ENCODE data around the gene SUGP1.
"Not testable (repeated sequence)": the region's sequence is repeated elsewhere in the genome, so short reads cannot be mapped to it uniquely, and the experiment has no call there.

SUGP1 gene, protein sequence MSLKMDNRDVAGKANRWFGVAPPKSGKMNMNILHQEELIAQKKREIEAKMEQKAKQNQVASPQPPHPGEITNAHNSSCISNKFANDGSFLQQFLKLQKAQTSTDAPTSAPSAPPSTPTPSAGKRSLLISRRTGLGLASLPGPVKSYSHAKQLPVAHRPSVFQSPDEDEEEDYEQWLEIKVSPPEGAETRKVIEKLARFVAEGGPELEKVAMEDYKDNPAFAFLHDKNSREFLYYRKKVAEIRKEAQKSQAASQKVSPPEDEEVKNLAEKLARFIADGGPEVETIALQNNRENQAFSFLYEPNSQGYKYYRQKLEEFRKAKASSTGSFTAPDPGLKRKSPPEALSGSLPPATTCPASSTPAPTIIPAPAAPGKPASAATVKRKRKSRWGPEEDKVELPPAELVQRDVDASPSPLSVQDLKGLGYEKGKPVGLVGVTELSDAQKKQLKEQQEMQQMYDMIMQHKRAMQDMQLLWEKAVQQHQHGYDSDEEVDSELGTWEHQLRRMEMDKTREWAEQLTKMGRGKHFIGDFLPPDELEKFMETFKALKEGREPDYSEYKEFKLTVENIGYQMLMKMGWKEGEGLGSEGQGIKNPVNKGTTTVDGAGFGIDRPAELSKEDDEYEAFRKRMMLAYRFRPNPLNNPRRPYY

DNA sequence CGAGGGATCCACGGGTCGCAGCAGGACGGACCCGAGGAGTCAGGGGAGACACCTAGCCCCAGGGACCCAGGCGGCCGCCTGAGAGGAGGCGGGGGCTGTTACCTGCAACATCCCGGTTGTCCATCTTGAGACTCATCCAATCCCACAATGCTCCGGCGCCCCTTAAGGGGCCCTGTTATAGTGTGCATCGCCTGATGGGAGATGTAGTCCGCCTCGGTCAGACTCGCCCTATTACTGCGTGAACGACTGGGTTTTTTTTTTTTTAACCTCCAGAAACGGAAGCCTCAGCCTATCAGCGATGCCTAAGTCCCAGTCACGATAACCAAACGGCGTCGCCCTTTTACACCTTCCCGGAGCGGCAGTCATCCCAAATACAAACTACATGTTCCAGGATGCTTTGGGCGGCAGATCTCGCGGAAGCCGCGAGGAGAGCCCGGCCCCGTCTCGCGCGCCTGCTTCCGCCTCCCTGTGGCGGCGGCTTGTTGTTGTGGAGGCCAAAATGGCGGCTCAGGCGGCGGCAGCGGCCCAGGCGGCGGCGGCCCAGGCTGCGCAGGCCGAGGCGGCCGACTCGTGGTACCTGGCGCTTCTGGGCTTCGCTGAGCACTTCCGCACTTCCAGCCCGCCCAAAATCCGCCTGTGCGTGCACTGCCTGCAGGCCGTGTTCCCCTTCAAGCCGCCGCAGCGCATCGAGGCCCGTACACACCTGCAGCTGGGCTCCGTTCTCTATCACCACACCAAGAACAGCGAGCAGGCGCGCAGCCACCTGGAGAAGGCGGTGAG, at the start of gene SUGP1, which contains the start of gene MAU2:
SUGP1 (minus strand) TSS at position 149 of the 780 bp plus-strand sequence; CDS start at position 136, 13 bp downstream.
MAU2 (plus strand) TSS at position 469 of the 780 bp plus-strand sequence; CDS start at position 500, 31 bp downstream.
- peak; percentile 97 for DNase-seq

DNA sequence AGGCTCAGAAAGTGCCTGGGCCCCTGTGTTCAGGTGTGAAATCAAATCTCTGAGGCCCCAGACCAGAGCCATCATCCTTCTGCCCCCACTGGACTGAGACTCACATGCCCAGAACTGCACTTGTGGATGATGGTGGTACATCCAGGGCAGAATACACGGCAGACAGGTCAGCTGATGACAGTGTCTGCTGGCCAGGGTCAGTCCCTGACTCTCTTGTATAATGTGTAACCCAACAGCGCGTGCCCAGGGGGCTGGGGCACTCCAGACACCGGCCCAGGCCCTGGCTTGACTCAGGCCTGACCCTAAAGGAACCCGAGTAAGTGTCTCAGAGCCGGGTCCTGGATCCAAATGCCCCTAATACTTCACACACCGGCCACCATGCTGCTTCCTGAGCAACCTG, 47.8 kb upstream of the SUGP1 start:
- no peak for DNase-seq

DNA sequence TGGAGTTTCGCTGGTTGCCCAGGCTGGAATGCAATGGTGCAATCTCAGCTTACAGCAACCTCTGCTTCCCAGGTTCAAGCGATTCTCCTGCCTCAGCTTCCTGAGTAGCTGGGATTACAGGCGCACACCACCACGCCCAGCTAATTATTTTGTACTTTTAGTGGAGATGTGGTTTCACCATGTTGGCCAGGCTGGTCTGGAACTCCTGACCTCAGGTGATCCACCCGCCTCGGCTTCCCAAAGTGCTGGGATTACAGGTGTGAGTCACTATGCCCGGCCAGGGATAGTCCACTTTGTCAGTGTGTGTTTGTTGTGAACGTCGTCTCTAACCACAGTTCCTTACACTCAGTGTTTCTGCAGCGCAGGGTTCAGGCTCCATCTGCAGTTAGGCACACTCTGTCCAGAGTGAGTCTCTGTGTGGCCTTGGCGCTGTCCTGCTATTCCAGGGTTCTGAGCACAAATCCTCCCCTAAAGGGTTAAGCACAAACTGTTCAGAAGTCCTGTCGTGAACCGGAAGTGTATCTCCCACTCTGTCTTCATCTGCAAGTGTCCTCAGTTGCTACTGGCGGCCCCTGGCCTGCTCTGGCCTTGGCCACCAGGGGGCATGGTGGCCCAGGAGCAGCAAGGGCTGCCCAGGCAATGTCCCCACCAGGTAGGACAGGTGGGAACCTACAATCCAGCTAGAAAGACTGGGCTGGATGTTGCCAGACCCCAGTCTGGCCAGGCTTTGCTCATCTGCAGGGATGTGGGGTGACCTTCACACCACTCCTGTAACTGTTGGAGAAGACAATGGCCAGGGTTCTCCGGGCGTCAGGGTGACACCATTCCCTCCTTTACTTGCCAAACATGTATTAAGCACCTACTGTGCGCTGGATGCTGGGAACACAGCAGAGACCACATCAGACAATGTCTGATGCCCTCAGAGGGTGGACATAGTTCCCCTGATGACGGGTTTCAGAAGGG, 46.4 kb upstream of the SUGP1 start:
- peak; percentile 89 for DNase-seq

DNA sequence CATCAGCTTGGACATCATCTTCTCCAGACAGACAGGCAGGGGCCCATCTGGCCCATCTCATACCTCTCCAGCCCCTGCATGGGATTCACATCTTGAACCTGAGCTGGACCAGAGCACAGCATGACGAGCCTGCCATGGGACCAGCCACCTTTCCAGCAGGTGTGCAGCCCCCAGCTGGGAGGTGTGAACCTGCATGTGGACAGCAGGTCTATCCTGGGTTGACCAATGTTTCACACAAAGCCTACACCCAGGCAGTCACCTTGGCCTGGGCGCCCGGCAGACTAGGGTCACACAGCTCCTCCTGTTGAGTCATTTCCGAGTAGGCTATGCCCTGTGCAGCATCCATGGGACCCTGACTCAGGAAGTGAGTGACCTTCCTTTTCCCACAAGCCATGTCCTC, 41.8 kb upstream of the SUGP1 start:
- no peak for DNase-seq

DNA sequence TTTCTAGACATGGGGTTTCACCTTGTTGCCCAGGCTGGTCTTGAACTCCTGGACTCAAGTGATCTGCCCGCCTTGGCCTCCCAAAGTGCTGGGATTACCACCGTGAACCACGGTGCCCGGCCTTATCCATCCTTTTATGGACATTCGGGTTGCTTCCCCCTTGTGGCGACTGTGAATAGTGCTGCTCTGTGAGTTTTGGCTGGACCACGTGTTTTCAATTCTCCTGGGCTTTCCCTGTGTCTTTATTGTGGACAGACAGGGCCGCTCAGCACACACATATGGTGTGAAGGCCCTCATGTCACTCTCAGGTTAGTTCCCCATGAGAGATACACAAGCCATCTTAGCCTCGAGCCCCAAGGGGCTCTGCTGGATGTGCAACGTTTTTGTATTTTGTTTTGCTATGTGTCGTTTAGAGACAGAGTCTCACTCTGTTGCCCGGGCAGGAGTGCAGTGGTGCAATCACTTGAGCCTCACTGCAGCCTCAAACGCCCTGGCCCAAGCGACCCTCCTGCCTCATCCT, 40.8 kb upstream of the SUGP1 start:
- DNase-seq, result peak; percentile 91

DNA sequence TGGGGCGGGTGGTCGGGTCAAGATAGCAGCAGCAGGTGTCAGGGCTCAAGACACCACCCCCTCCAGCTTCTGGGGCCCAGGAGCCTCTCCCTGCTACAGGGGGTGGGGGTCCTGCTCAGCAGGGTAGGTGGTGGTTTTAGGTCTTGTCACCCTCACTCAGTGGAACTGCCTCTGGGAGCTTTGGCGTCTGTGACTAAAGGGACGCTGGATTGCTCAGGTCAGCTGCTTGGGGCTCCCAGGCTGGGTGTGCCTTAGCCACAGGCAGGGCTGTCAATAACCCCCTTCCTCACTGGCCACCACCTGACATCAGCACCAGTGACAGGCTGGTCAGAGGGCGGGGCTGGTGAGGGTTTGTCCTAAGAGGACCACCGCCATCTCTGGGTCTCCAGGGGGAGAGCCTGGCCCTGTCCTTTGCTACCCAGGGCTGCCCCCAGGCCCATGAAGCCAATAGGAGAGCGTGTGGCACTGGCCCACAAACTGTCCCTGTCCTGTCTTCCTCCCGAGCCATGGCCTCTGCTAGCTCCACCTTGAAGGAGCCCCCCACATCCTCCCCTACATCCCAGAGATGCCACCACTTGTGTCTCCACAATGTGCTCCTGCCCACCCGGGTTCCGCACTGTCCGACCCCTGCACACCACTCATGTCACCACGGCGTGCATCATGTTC, 36.7 kb upstream of the SUGP1 start:
- DNase-seq, result no peak

DNA sequence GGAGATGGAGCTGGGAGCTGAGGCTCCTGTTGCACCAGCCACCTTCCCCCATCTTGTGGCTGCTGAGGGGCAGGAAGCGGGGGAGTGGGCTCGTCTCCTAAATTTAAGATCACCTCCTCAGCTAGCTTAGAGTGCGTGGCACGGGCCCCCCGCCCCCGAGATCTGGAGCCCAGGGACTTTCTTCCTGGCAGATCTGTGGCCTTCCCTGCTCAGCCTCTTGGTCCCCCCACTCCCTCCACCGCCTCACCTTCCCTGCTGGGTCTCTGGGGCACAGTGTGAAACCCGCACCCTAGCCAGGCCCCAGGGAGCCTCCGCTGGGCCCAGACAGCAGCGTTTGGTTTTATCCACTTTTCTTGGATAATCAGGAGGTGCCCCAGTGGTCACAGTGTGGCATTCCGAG, 36.2 kb upstream of the SUGP1 start:
- DNase-seq, result no peak

DNA sequence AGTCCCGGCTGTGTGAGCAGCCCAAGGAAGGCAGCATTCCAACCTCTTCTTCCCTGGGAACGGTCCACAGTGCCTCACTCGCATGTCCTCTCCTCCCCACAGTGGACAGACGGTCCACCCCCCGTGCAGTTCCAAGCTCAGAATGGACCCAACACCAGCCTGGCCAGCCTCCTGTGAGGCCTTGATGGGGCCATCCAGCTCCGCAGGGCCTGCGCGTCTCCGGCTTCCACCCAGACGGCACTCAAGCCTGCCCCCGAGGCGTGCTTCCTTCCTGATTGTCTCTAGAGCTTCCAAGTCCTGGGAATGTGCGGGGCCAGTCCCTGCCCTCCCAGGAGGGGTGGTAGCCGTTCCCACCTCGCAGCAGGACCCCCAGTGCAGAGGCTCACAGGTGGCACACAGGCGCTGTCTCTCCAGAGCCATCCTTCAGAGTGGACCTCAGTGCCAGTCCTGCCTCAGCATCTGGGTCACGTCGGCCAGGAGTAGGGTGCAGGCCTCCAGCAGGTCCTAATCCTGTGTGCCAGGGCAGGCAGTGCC, 35.4 kb upstream of the SUGP1 start:
- DNase-seq, result no peak

DNA sequence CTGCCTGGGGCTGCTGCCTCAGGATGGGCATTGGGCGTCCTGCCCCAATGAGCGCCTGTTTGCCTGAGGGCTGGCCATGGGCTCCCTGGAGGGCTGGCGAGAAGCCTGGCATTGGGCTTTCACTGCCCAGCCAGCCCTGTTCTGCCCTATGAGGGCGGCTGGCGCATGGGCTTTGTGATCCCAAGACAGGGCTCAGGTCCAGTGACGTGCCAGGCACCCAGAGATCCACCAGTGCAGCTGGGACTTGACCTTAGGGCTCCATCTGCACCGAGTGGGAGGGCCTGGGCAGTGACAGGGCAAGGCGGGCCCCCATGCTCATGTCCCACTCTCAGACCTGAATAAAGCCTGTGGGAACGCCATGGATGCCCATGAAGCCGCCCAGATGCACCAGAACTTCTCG, 34.6 kb upstream of the SUGP1 start:
- DNase-seq, result no peak

DNA sequence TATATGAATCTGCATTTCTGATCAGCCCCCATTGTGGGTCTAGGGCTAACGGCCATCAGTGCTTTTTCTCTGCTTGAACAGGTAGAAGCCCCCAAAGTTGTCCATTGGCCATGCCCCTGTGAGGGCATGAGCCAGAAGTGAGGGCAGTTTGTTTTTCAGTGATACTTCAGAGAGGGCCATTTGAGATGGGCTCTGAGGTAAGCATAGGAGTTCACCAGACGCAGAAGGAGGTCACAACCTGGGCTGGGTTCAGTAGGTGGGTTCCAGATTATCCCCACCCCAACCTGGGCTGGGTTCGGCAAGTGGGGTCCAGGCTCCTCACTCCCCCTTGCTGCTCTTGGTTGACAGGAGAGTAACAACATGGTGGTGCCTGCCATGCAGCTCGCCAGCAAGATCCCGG, 33.7 kb upstream of the SUGP1 start:
- no peak for DNase-seq

DNA sequence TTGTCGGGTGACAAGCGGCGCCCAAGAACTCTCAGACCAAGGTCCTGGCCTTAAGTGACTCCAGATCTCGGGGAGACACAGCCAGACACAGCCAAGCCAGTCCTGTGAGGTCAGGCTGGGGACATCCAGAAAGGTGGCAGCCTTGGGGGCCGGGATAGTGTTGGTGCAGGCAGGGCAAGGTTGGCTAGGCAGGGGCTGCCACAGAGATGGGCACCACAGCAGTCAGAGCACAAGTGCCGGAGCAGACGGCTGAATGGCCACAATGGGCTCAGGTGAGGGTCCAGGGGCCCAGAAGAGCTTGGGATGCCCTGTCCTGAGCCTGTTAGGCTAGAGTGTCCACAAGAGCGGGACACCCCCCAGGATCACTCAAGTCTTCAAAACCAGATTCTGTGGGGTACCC, 32.5 kb upstream of the SUGP1 start:
- DNase-seq, result no peak

DNA sequence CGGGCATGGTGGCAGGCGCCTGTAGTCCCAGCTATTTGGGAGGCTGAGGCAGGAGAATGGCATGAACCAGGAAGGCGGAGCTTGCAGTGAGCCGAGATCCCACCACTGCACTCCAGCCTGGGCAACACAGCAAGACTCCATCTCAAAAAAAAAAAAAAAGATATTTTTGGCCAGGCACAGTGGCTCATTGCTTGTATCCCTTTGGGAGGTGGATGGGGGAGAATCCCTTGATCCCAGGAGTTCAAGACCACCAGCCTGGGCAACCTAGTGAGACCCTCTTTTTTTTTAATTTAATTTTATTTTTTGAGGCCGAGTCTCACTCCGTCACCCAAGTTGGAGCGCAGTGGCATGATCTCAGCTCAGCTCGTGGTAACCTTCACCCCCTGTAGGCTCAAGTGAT, 30.4 kb upstream of the SUGP1 start:
- not testable (repeated sequence) for DNase-seq

DNA sequence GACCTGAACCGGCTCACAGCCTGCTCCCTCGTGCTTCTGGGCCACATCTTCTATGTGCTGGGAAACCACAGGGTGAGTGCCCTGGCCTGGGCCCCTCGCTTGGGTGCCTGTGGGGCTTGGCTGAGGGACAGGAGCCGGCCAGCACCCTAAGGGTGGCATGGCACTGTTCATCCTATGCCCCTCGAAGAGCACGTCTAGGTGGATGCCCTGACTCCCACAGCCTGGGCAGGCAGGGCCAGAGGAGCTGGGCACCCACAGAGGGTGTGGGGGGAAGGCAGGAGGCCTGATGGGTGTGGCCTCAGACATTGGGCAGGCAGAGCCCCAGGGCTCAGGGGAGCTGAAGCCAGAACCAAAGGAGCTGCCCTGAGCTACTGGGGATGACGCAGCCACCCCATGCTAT, 29.1 kb upstream of the SUGP1 start:
- DNase-seq, result no peak

DNA sequence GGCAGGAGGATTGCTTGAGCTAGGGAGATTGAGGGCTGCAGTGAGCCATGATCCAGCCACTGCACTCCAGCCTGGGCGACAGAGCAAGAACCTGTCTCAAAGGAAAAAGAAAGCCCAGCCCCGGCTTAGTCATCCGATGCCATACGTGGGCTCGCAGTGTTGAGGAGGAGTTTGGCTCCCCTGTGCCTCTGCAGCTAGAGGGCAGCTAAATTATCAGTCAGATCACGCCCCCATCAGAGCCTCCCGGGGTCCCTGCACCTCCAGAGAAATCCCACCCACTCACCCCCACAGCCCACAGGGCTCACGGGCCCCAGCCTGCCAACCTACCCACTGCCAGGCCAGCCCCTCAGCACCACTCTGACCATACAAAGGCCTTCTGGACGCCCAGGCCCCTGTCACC, 28.0 kb upstream of the SUGP1 start:
- DNase-seq, result no peak

DNA sequence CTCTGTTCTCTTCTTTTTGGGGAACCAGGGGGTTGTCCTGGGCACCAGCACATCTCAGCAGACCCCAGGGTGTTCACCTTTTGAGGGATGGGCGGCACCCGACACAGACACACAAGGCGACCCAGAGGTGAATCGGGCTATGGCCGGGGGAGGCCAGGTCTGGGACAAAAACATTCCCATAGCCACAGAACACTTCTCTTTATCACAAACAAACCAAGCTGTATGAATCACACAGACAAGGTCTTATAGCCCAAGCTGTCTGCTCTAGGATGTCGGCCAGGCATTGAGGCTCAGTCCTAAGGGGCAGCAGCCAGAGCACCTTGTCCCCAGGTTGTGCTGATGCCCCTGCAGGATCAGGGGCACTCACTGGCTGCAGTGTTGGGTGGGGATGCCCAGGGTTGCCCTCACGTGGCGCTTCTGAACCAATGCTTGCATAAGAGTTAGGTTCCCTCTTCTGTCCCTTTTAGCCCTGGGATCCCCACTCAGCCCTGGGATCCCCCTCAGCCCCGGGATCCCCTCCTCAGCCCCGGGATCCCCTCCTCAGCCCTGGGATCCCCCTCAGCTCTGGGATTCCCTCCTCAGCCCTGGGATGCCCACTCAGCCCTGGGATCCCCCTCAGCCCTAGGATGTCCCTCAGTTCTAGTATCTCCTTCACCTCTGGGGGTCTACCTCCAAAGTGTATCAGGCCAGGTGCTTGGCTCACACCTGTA, 27.2 kb upstream of the SUGP1 start:
- no peak for DNase-seq

DNA sequence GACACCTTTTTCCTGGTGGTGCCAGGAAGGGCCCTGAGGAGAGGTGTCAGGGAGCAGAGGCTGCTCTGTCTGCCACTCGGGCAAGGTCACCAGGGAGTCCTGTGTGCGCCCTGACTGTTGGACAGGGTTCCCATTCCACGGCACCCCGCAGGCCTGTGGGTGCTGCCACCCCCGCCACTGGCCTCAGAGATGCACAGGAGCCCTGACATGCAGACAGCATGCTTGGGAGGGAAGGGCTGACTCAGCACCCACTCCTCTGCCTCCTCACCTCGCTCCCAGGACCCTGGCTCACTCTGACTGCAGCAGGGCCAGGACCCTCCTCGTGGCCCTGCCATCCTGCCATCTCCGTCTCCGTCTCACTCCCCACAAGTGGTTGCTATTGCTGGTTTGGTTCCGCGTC, 25.7 kb upstream of the SUGP1 start:
- no peak for DNase-seq

DNA sequence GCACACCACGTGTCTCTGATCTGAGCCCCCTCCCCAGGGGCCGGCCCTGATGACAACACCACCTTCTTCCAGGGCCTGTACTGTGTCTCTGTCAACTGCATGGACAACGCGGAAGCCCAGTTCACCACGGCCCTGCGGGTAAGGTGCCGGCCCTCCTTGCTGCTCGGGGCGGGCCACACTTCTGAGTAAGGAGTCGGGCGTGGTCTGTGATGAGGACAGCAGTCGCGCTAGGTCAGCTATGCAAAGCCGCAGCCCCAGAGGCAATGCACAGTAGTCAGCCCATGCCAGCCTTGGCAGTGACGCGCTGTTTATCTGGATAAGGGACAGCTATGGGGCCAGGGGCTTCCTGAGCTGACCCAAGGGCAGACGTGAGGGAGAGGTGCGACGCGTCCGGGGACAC, 24.9 kb upstream of the SUGP1 start:
- DNase-seq, result peak; percentile 9

DNA sequence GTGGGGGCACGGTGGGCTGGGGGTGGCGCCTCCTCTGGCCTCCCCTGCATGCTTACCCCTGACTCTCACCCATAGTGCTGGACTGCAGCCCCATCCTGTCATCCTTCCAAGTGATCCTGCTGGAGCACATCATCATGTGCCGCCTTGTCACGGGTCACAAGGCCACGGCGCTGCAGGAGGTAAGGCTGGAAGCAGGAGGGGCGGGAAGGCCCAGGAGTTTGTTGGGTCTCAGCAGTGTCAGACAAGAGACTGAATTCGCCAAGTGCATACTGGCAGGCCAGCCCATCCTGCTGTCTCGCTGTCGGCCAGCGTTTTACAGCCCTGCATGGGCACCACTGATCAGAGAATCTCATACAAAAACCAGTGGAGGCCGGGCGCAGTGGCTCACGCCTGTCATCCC, 23.5 kb upstream of the SUGP1 start:
- DNase-seq, result no peak

DNA sequence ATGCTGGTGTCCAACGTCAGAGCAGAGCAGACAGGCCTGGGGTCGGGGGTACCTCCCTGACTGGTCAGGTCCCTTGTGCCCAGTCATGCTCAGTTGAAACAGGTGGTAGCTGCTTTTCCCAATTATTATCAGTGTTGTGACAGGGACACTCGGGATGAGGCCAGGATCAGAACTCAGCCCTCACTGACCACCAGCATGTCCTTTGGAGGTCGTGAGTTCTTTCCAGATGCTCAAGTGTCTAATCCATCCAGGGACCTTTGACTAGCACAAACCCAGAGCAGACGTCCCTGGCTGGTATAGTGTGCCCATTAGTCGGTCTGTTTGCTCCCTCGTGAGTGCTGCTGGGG, 22.7 kb upstream of the SUGP1 start:
- no peak for DNase-seq

DNA sequence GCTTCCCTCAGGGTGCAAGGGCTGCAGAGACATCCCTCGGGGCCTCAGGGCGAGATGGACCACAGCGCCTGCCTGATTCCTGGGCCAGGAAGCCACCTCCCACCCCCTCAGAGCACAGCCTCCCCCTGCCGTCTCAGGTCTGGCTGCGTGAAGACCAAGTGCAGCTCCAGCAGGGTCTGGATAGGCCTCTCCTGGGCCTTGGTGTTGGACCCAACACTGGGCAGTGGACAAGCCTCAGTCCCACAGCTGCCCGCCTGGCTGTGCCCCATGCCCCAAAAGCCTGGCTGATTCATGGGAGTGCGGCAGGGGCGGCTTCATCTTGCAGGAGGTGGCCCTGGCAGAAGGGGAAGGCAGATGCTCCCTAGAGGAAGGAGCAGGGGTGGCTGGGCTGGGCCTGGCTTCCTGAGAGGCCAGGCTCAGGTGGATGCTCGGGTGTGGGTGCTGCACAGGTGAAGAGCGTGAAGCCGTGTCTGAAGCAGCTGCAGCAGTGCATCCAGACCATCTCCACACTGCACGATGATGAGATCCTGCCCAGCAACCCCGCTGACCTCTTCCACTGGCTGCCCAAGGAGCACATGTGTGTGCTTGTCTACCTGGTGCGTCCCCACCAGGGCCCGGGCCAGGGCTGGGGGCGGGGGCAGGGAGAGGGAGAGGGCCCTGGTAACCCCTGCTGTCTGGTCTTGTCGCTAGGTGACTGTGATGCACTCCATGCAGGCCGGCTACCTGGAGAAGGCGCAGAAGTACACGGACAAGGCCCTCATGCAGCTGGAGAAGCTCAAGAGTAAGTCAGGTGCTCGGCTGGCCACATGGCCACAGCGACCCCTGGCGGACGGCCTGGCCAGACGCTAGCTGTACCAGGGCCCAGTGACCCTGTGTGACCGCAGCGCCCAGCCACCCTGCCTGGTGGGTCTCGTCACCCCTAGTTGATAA, 22.0 kb upstream of the SUGP1 start:
- DNase-seq, result peak; percentile 49

All from hematopoietic multipotent progenitor cell treated with erythropoietin and hydrocortisone succinate and interleukin-3 and kit ligand, for 6 days (in vitro differentiated cells).